ENCODE measurements around the gene DNAH3.

- no peak for TF ChIP-seq CTCF (IDR thresholded peaks at IDR 0.05)
- TF ChIP-seq POLR2A (IDR thresholded peaks at IDR 0.05) = no peak
Observed at GRCh38 chr16:21036471-21036870, 114.2 kb downstream of the DNAH3 start.

Data from testis (tissue), 2 donors.